ENCODE results near the gene RNF40.
"Not testable (repeated sequence)": the region's sequence is repeated elsewhere in the genome, so short reads cannot be mapped to it uniquely, and the experiment has no call there.

- not testable (repeated sequence) for TF ChIP-seq CTCF, POLR2A, POLR2AphosphoS5 (IDR thresholded peaks at IDR 0.05)
Measured at GRCh38 chr16:30809675-30810074, 47.6 kb downstream of the RNF40 start.

Data from transverse colon (tissue), 4 donors.